GM13976 (cell line): ENCODE data around the gene RUNX2.

ENCODE experiments used
- DNase-seq: peaks from one replicate; pipeline ENCODE4 v3.0.0; 2012; ENCODE audit warnings: low spot score
- in situ Hi-C: fragments of 300-500 bp; cut with MboI; formaldehyde crosslinking; loops from one replicate; pipeline ENCODE4 v1.12.0; 2022; ENCODE audit warnings: low sequenced_read_pairs, mixed read lengths, inconsistent platforms; ENCODE audit not compliant: unreplicated experiment
- TF ChIP-seq, protein P1 (sequence below): IDR thresholded peaks from 2 replicates; pipeline ENCODE4 v1.5.1; 2012; ENCODE audit warnings: borderline replicate concordance, mild to moderate bottlenecking; ENCODE audit not compliant: insufficient read depth; ENCODE audit errors: extremely low read depth, missing control alignments, control extremely low read depth

Gene RUNX2

DNA sequence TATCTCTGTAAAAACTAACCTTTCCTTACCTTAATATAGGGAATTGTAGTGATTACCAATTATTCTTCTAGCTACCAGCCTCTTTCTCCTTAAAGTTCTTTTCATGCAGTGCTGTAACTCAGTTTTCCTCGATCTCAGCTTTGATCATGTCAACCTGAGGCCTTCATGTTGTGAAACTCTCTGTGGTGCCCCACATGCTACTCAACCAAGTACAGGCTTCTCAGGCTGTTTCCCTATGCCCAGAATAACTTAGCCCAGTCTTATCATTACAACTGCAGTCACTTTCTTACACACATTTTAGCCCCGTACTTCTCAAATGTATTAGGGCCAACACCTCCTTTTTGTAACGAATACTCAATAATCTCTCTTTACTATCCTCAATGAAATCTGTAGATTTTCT lies 139.7 kb downstream of the RUNX2 start:
- DNase-seq: no peak

DNA sequence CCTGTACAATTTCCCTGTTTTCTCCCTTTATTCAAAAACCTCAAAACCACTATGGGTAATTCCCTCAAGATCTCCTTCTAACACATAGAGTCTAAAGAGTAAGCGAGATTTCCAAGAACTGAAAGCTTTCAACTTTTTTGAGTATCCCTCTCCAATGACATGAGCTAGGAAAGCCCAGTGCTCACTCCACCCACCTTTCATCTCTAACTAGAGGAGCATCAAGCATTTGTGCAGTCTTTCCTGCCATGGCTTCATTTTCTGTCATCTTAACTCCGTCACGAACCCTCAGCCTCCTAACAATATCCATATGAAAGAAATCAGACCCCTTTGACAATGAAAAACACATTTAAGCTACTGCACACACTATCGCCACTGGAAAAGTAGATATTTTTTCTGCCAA lies 141.5 kb downstream of the RUNX2 start:
- no peak for DNase-seq
- TF ChIP-seq, protein P1, sequence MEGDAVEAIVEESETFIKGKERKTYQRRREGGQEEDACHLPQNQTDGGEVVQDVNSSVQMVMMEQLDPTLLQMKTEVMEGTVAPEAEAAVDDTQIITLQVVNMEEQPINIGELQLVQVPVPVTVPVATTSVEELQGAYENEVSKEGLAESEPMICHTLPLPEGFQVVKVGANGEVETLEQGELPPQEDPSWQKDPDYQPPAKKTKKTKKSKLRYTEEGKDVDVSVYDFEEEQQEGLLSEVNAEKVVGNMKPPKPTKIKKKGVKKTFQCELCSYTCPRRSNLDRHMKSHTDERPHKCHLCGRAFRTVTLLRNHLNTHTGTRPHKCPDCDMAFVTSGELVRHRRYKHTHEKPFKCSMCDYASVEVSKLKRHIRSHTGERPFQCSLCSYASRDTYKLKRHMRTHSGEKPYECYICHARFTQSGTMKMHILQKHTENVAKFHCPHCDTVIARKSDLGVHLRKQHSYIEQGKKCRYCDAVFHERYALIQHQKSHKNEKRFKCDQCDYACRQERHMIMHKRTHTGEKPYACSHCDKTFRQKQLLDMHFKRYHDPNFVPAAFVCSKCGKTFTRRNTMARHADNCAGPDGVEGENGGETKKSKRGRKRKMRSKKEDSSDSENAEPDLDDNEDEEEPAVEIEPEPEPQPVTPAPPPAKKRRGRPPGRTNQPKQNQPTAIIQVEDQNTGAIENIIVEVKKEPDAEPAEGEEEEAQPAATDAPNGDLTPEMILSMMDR: no peak
- in situ Hi-C loops: no loop called here

More for the DNA sequence above, 139.7 kb downstream of the RUNX2 start:
- in situ Hi-C loops: no loop called here
- TF ChIP-seq, protein P1: no peak

GRCh38 chr6:45470131-45470738 lies 142.1 kb downstream of the RUNX2 start:
- DNase-seq: no peak
- in situ Hi-C loops: no loop called here
- TF ChIP-seq, protein P1: no peak

DNA sequence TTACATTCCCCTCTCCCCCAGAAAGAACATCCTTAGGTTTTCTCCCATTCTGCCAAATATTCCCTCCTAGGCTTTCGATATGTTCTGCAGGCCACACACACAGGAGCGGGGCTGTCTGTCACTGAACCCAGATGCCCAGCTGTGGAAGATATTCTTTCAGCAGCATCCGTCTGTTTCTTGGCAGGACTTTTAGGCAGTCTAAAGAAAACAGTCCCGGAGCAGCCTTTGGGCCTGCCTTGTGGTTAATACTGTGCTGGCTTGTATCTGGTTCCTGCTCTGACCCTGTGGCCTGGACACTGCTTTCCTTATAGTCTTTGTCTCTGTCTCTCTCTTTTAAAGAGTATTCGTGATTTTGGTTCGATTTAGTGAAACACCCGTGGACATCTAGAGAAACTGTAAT lies 144.3 kb downstream of the RUNX2 start:
- no peak for DNase-seq
- in situ Hi-C loops: no loop called here

GRCh38 chr6:45473121-45473993 lies 145.2 kb downstream of the RUNX2 start:
- TF ChIP-seq, protein P1: no peak
- in situ Hi-C loops: no loop called here
- no peak for DNase-seq

More for the DNA sequence above, 144.3 kb downstream of the RUNX2 start:
- TF ChIP-seq, protein P1: no peak

GRCh38 chr6:45474376-45474775 lies 146.2 kb downstream of the RUNX2 start:
- in situ Hi-C loops: no loop called here
- DNase-seq: no peak
- TF ChIP-seq, protein P1: no peak
